ENCODE data around the gene PRKCA. TPM values are rescaled to one million over a fixed set of nuclear protein-coding genes. Genes with fewer than 3 reads are reported as not detected.
A peak's percentile ranks its signal among the peaks of the same experiment; 100 is the strongest.

PRKCA gene
- total RNA-seq, 1 experiment from 2014 or later: 29.5 TPM

- TF ChIP-seq ATF3 (CRISPR knock-in tag; conservative IDR thresholded peaks at IDR 0.05) (no peak), AR (CRISPR knock-in tag; IDR thresholded peaks at IDR 0.05) (no peak), NFYB (CRISPR knock-in tag; conservative IDR thresholded peaks at IDR 0.05; ENCODE audit: low read depth) (no peak), ESRRA (CRISPR knock-in tag; IDR thresholded peaks at IDR 0.05; ENCODE audit: borderline replicate concordance) (no peak), RELA (CRISPR knock-in tag; IDR thresholded peaks at IDR 0.05; ENCODE audit: borderline replicate concordance) (no peak), PREB (CRISPR knock-in tag; IDR thresholded peaks at IDR 0.05; ENCODE audit: borderline replicate concordance) (no peak), SMAD4 (CRISPR knock-in tag; IDR thresholded peaks at IDR 0.05) (no peak), ZNF396 (CRISPR knock-in tag; IDR thresholded peaks at IDR 0.05; ENCODE audit: borderline replicate concordance) (no peak)
- TF ChIP-seq, protein P1, sequence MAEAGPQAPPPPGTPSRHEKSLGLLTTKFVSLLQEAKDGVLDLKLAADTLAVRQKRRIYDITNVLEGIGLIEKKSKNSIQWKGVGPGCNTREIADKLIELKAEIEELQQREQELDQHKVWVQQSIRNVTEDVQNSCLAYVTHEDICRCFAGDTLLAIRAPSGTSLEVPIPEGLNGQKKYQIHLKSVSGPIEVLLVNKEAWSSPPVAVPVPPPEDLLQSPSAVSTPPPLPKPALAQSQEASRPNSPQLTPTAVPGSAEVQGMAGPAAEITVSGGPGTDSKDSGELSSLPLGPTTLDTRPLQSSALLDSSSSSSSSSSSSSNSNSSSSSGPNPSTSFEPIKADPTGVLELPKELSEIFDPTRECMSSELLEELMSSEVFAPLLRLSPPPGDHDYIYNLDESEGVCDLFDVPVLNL (CRISPR knock-in tag; IDR thresholded peaks at IDR 0.05; ENCODE audit: borderline replicate concordance, low read depth): no peak
Observed at GRCh38 chr17:66577041-66577440, 274.6 kb downstream of the PRKCA start (continued).

- TF ChIP-seq ZNF121 (CRISPR knock-in tag; IDR thresholded peaks at IDR 0.05) (0 out of 2 replicates have a peak, but pooled peaks have one; percentile 19), ZNF423 (CRISPR knock-in tag; IDR thresholded peaks at IDR 0.05) (no peak)
- H3K4me3 Mint-ChIP-seq: no peak overlapping the region
- H3K4me1 Mint-ChIP-seq: peaks cover 54% of the 10 kb centered on the region
- H3K27me3 Mint-ChIP-seq (ENCODE audit: low read depth): no peaks in the 10 kb centered on the region
- ATAC-seq: peak; percentile 23
- no peak overlapping the region for H3K27ac Mint-ChIP-seq
- peaks cover 10% of the 10 kb centered on the region for H3K9me3 Mint-ChIP-seq
- no peak for DNase-seq (ENCODE audit: low spot score)
- ChIA-PET POLR2A (no interaction called here), CTCF (interaction anchor here (0.5 to 1.7 kb wide), 3 partner anchors 13 to 128 kb away, joined by 4 to 9 read pairs (median 5); no protein-coding TSS in a partner anchor)
- H3K36me3 Mint-ChIP-seq: peaks cover 5% of the 10 kb centered on the region; the same call in 1 of the 2 replicates
Observed at GRCh38 chr17:66578781-66579489, 276.5 kb downstream of the PRKCA start.

DNA sequence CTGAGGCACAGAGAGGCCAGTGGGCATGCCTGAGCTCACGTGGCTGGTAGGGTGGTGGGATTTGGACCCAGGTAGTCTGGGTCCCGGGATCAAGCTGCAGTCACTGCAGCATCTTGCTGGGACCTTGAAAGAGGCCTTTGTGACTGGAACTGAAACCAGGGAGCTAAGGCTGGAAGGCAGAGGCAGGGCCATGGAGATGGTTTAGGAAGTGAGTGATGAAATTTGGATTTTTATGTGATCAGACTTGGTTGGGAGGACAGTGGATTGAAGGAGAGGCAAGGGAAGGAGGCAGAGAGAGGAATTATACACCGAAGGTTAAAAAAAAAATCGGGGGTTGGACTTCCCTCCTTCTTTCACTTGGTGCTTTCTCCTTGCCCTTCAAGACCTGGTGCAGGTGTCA, 277.1 kb downstream of the PRKCA start:
- DNase-seq (ENCODE audit: low spot score): no peak
- POLR2A ChIA-PET: interaction anchor here (0.6 kb wide), 1 partner anchor 138 kb away, joined by 3 read pairs; no protein-coding TSS in a partner anchor
- Mint-ChIP-seq H3K36me3 (peaks cover 5% of the 10 kb centered on the region; the same call in 1 of the 2 replicates), H3K27me3 (ENCODE audit: low read depth) (no peaks in the 10 kb centered on the region), H3K9me3 (peaks cover 10% of the 10 kb centered on the region), H3K4me1 (peaks cover 55% of the 10 kb centered on the region), H3K27ac (peak overlapping the region; percentile 55), H3K4me3 (no peak overlapping the region)
- CTCF ChIA-PET: interaction anchor here (0.7 to 1.7 kb wide), 2 partner anchors 11 to 13 kb away, joined by 3 to 9 read pairs; no protein-coding TSS in a partner anchor
- no peak for ATAC-seq
- TF ChIP-seq, protein P2, sequence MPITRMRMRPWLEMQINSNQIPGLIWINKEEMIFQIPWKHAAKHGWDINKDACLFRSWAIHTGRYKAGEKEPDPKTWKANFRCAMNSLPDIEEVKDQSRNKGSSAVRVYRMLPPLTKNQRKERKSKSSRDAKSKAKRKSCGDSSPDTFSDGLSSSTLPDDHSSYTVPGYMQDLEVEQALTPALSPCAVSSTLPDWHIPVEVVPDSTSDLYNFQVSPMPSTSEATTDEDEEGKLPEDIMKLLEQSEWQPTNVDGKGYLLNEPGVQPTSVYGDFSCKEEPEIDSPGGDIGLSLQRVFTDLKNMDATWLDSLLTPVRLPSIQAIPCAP (CRISPR knock-in tag; IDR thresholded peaks at IDR 0.05): no peak
- TF ChIP-seq HMGA2 (CRISPR knock-in tag; IDR thresholded peaks at IDR 0.05): no peak
- TF ChIP-seq, protein P3, sequence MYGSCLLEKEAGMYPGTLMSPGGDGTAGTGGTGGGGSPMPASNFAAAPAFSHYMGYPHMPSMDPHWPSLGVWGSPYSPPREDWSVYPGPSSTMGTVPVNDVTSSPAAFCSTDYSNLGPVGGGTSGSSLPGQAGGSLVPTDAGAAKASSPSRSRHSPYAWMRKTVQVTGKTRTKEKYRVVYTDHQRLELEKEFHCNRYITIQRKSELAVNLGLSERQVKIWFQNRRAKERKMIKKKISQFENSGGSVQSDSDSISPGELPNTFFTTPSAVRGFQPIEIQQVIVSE (CRISPR knock-in tag; IDR thresholded peaks at IDR 0.05; ENCODE audit: borderline replicate concordance): no peak
- TF ChIP-seq ZNF263 (CRISPR knock-in tag; IDR thresholded peaks at IDR 0.05; ENCODE audit: low read depth): no peak
- TF ChIP-seq, protein P4, sequence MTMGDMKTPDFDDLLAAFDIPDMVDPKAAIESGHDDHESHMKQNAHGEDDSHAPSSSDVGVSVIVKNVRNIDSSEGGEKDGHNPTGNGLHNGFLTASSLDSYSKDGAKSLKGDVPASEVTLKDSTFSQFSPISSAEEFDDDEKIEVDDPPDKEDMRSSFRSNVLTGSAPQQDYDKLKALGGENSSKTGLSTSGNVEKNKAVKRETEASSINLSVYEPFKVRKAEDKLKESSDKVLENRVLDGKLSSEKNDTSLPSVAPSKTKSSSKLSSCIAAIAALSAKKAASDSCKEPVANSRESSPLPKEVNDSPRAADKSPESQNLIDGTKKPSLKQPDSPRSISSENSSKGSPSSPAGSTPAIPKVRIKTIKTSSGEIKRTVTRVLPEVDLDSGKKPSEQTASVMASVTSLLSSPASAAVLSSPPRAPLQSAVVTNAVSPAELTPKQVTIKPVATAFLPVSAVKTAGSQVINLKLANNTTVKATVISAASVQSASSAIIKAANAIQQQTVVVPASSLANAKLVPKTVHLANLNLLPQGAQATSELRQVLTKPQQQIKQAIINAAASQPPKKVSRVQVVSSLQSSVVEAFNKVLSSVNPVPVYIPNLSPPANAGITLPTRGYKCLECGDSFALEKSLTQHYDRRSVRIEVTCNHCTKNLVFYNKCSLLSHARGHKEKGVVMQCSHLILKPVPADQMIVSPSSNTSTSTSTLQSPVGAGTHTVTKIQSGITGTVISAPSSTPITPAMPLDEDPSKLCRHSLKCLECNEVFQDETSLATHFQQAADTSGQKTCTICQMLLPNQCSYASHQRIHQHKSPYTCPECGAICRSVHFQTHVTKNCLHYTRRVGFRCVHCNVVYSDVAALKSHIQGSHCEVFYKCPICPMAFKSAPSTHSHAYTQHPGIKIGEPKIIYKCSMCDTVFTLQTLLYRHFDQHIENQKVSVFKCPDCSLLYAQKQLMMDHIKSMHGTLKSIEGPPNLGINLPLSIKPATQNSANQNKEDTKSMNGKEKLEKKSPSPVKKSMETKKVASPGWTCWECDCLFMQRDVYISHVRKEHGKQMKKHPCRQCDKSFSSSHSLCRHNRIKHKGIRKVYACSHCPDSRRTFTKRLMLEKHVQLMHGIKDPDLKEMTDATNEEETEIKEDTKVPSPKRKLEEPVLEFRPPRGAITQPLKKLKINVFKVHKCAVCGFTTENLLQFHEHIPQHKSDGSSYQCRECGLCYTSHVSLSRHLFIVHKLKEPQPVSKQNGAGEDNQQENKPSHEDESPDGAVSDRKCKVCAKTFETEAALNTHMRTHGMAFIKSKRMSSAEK (CRISPR knock-in tag; IDR thresholded peaks at IDR 0.05; ENCODE audit: borderline replicate concordance): no peak
- TF ChIP-seq ERG (CRISPR knock-in tag; IDR thresholded peaks at IDR 0.05): no peak

All from WTC11 (cell line).